WERI-Rb-1 (cell line): ENCODE data around the gene DDX10.

Experiments used
- DNase-seq: peaks from one replicate; pipeline ENCODE4 v3.0.0-alpha.2; 2020
- H3K27ac ChIP-seq: fragments of 250-450 bp; sonication (Bioruptor Pico); 2 replicates; pipeline ENCODE4 v1.5.1; 2020; ENCODE audit warnings: mild to moderate bottlenecking, moderate library complexity
- H3K27me3 ChIP-seq: fragments of 250-450 bp; sonication (Bioruptor Pico); 2 replicates; pipeline ENCODE4 v1.5.1; 2021; ENCODE audit warnings: mild to moderate bottlenecking, low read depth, moderate library complexity; ENCODE audit not compliant: insufficient read depth, severe bottlenecking
- H3K36me3 ChIP-seq: fragments of 250-450 bp; sonication (Bioruptor Pico); 2 replicates; pipeline ENCODE4 v1.5.1; 2020; ENCODE audit warnings: mild to moderate bottlenecking, moderate library complexity
- H3K4me3 ChIP-seq: 2 replicates; pipeline ENCODE4 v1.5.1; 2011; ENCODE audit warnings: low read depth, mild to moderate bottlenecking, control low read depth, low read length
- H3K9me3 ChIP-seq: fragments of 250-450 bp; sonication (Bioruptor Pico); 2 replicates; pipeline ENCODE4 v1.5.1; 2021; ENCODE audit warnings: mild to moderate bottlenecking, moderate library complexity; ENCODE audit not compliant: severe bottlenecking
- TF ChIP-seq, protein P1 (sequence below): IDR thresholded peaks from 2 replicates; pipeline ENCODE4 v1.5.1; 2011; ENCODE audit warnings: low read depth, mild to moderate bottlenecking, control low read depth, inconsistent platforms, low read length

DDX10 gene

DNA sequence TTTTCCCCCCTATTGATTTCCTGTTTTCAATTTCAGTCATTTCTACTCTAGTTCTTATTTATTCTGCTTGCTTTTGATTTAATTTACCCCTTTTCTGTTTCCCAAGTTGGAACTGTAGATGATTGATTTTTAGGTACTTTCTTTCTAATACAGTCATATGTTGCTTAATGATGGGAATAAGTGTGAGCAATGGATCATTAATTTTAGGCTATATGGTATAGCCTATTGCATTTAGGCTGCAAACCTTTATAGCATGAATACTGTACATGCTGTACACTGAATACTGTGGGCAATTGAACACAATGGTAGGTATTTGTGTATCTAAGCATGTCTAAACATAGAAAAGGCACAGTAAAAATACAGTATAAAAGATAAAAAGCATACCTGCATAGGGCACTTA, 44.9 kb downstream of the DDX10 start:
- Histone ChIP-seq H3K9me3 (no peaks in the 10 kb centered on the region), H3K27ac (no peak overlapping the region), H3K36me3 (peaks cover 15% of the 10 kb centered on the region), H3K4me3 (no peak overlapping the region), H3K27me3 (no peaks in the 10 kb centered on the region)
- DNase-seq = no peak
- TF ChIP-seq, protein P1, sequence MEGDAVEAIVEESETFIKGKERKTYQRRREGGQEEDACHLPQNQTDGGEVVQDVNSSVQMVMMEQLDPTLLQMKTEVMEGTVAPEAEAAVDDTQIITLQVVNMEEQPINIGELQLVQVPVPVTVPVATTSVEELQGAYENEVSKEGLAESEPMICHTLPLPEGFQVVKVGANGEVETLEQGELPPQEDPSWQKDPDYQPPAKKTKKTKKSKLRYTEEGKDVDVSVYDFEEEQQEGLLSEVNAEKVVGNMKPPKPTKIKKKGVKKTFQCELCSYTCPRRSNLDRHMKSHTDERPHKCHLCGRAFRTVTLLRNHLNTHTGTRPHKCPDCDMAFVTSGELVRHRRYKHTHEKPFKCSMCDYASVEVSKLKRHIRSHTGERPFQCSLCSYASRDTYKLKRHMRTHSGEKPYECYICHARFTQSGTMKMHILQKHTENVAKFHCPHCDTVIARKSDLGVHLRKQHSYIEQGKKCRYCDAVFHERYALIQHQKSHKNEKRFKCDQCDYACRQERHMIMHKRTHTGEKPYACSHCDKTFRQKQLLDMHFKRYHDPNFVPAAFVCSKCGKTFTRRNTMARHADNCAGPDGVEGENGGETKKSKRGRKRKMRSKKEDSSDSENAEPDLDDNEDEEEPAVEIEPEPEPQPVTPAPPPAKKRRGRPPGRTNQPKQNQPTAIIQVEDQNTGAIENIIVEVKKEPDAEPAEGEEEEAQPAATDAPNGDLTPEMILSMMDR = no peak

DNA sequence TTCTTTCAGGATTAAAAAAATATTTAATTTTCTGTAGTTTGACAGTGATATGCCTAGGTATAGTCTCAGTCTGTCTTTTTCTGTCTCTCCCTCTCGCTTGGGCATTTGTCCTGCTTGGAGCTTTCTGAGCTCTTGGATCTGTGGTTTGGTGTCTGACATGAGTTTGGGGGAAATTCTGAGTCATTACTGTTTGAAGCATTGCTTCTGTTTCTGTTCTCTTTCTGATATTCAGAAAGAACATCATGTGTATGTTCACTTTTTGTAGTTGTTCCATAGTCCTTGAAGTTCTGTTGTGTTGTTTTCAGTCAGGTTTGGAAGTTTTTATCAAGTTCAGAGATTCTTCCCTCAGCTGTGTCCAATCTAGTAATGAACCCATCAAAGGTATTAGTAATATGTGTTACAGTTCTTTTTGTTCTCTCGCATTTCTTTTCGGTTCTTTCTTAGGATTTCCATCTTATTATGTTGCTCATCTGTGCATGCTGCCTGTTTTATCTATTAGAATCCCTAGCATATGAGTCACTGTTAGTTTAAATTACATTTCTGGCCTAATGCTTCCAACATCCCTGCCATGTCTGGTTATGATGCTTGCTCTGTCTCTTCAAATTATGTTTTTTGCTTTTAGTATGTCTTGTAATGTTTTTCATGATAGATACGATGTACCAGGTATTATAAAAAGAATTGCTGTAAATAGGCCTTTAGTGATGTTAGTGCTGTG, 48.4 kb downstream of the DDX10 start:
- no peaks in the 10 kb centered on the region for H3K9me3 ChIP-seq
- H3K27ac ChIP-seq = no peak overlapping the region
- no peak overlapping the region for H3K4me3 ChIP-seq
- H3K27me3 ChIP-seq = no peaks in the 10 kb centered on the region
- no peak for DNase-seq
- TF ChIP-seq, protein P1 = no peak
- peaks cover 5% of the 10 kb centered on the region for H3K36me3 ChIP-seq

DNA sequence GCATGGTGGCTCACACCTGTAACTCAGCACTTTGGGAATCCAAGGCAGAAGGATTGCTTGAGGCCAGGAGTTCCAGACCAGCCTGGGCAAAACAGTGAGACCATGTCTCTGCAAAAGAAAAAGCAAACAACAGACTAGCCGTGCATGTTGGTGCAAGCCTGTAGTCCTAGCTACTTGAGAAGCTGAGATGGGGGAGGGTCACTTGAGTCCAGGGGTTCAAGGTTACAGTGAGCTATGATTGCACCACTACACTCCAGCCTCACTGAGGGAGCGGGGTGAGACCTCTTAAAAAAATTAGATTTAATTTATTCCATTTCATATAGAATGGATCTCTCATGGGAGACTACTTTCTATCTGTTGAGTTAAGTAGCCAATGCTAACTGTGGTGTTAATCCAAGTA, 50.4 kb downstream of the DDX10 start:
- Histone ChIP-seq H3K9me3 (no peaks in the 10 kb centered on the region), H3K27ac (no peak overlapping the region), H3K36me3 (no peaks in the 10 kb centered on the region; the same call in 1 of the 2 replicates), H3K4me3 (no peak overlapping the region), H3K27me3 (no peaks in the 10 kb centered on the region)
- TF ChIP-seq, protein P1 = no peak
- DNase-seq = no peak

DNA sequence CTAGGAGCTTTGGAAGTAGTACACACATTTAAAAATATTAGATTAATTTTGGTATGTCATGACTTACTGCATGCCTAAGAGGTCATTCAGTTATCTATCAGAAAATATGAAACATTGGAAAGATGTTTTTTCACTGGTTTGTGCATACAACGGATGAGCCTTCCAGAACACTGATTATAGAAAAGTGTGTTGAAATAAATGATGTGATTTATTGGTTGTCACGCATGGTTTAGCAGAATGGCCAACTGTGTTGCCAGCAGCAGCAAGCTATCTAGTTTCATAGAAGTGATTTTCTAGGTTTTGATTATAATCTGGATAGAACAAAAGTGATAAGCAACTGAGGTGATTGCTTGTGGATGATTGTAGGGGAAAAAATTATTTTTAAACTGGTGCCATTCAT, 53.6 kb downstream of the DDX10 start:
- H3K27me3 ChIP-seq = no peaks in the 10 kb centered on the region
- DNase-seq = no peak
- H3K9me3 ChIP-seq = no peaks in the 10 kb centered on the region
- peaks cover 8% of the 10 kb centered on the region for H3K36me3 ChIP-seq
- H3K27ac ChIP-seq = no peak overlapping the region
- TF ChIP-seq, protein P1 = no peak
- H3K4me3 ChIP-seq = no peak overlapping the region

DNA sequence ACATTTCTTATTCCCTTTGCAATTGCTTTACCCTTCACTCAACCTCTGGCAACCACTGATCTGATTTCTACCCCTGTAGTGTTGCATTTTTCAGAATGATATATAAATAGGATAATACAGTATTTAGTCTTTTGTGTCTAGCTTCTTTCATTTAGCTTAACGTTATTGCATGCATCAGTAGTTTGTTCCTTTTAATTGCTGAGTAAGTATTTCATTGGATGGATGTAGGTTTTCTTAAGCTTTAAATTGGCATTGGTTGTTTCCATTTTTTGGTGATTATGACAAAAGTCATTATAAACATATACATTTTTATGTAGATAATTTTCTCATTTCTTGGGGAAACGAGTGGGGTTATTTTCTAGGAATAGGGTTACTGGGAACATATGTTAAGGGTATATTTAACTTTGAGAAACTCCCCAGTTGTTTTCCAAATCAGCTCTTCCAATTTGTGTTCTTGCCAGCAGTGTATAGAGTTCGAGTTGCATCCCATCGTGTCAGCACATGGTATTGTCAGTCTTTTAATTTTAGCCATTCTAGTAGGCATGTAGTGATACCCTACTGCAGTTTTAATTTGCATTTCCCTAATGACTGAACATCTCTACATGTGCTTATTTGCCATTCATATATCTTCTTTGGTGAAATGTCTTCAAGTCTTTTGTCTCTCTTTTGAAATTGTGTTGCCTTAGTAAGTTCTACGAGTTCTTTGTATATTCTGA, 60.3 kb downstream of the DDX10 start:
- H3K27me3 ChIP-seq = no peaks in the 10 kb centered on the region
- no peaks in the 10 kb centered on the region for H3K9me3 ChIP-seq
- TF ChIP-seq, protein P1 = no peak
- peaks cover 15% of the 10 kb centered on the region for H3K36me3 ChIP-seq
- no peak for DNase-seq
- H3K4me3 ChIP-seq = no peak overlapping the region
- no peak overlapping the region for H3K27ac ChIP-seq
